KOPT-K1 (cell line): ENCODE data around the gene VASH1.

ENCODE experiments used
- H3K27ac ChIP-seq: fragments of 200-600 bp; sonication (generic); 2 replicates; pipeline ENCODE4 v1.5.1; 2016; ENCODE audit warnings: antibody characterized with exemption, mild to moderate bottlenecking, low read depth, low read length; ENCODE audit not compliant: poor library complexity, severe bottlenecking
- H3K36me3 ChIP-seq: fragments of 200-600 bp; sonication (generic); 2 replicates; pipeline ENCODE4 v1.5.1; 2017; ENCODE audit warnings: antibody characterized with exemption, mild to moderate bottlenecking, low read length, moderate library complexity; ENCODE audit not compliant: insufficient read depth
- H3K9me3 ChIP-seq: fragments of 200-600 bp; sonication (generic); 2 replicates; pipeline ENCODE4 v1.5.1; 2017; ENCODE audit warnings: antibody characterized with exemption, low read length, mild to moderate bottlenecking; ENCODE audit not compliant: insufficient read depth, poor library complexity, severe bottlenecking

Gene VASH1

DNA sequence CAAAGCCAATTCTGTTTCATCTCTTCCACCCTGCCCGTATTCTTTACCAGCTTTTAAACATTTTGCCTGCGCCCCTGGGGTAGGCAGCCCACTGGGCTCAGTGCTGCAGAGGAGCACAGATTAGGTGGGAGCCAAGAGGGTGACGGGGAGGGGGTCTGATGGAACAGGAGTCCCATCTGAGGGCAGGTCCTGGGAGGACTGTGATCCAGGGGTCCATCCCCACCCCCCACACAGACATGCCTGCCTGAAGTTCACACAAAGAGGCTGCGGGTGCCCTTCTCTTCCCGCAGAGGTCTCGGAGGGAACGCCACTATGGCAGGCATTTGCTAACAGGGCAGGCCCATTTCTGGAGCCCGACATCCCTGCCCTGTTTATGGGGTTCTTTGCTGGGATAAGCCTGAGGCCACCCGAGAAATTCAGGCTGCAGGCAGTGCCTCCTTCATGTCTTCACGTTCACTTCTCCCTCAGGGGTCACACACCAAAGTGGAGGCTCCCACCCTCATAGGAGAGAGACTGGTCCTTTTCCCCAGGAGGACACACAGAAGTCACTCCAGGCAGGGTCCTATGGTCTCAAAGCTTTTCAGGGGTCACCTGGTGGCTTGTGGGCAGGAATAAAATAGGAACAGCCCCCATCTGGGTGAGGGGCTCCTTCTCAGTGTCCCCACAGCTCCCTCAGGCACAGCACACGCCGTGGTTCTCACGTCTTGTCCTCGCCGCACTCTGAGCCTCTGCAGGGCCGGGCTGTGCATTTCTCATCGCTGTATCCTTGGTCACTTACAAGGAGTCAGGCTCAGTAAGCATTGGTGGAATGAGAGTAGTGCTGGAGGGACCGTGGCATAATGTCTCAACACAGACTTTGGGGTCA is 12.9 kb downstream of the VASH1 start:
- Histone ChIP-seq H3K36me3 (no peaks in the 10 kb centered on the region), H3K27ac (no peak overlapping the region), H3K9me3 (no peaks in the 10 kb centered on the region)

DNA sequence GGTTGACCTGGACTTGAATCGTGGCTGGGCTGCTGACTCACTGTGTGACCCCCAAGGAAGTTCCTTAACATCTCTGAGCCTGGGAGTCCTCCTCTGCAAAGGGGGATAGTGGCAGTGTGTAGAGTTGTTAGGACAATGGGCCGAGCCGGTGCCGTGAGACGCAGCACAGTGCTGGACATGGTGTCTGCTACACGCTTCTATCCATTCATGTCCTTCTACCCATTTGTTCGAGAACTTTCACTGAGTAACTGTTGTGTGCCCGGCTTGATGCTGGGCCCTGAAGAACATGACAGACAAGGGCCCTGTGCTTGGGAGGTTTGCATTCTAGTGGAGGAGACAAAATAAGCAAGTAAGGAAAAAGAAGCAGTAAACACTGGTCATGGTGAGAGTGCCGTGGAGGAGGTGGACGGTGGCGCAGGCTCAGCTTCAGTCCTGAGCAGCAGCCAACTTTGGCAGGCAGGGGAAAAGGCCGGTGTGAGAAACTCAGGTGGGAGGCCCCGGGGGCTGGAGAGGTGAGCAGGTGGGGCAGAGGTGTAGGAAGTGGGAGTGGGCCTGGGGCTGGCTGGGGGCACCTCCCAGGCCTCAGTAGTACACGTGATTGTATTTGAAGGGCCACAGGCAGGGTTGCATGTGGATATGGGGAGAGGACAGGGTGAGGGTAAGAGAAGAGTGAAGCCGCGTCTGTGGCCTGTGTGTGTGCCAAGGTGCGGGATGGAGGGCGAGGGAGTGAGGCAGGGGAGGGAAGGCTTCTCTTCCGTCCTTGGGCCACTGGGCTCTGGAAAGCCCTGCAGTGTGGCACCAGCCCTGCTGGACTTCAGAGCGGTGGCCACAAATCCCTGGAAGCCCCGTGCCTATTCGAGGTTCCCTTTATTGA is 13.8 kb downstream of the VASH1 start:
- Histone ChIP-seq H3K27ac (no peak overlapping the region), H3K36me3 (no peaks in the 10 kb centered on the region), H3K9me3 (no peaks in the 10 kb centered on the region)

DNA sequence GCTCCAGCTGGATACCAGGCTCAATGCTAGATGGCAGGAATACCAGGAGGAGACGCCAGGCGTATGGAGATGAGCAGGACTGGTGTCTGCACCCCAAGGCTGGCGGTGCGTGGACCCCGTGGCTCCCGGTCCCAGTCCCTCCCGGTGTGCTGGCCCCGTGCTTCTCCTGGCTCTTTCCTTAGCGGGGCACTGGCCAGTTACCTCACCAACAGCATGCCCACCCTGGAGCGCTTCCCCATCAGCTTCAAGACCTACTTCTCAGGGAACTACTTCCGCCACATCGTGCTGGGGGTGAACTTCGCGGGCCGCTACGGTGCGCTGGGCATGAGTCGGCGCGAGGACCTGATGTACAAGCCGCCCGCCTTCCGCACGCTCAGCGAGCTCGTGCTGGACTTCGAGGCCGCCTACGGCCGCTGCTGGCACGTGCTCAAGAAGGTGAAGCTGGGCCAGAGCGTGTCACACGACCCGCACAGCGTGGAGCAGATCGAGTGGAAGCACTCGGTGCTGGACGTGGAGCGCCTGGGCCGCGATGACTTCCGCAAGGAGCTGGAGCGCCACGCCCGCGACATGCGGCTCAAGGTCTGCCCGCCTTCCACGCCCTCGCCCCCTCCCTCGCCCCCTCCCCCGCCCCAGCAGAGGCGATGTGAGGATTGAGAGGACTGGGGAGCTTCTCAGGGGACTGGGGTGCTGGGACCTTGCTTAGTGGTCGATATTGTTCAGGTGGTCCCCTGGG is 14.6 kb downstream of the VASH1 start:
- H3K27ac ChIP-seq: no peak overlapping the region
- no peaks in the 10 kb centered on the region for H3K9me3 ChIP-seq
- no peaks in the 10 kb centered on the region for H3K36me3 ChIP-seq

DNA sequence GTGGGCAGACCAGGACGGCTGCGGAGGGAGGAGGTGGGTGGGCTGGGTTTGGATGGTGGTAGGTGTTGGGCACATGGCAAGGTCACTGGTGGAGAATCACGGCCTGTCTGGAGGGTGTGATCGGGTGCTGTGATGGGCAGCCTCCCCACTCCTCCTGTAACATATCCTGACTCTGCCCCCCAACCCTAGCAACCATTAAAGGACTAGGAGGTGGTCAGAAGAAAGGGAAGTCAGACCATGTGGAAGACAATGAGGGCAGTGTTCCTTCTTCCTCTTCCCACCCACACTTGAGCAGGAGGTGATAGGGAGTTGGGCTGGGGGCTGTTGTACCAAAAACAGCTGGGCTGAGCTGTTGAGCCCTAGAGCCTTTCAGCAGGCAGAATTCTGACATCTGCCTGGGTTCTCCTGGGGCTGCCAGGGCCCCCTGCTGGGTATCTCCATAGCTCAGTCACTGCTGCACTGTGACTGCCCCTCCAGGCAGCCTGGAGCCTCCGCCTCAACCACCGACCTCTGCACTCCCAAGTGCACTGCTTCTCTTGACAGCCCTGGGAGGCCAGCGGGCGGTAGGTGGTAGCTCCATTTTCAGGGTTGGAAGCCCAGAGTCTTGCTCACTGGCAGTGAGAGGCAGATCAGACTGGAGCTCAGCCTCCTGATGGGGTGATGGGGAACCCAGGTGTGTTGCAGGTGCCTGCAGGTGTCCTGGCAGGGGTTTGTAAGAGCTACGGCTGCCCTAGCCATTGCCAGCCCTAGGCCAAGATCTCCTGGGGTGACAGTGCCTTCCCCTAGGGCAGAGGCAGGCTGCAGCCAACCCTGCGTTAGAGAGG is 15.4 kb downstream of the VASH1 start:
- Histone ChIP-seq H3K36me3 (peaks cover 5% of the 10 kb centered on the region; the same call in 1 of the 2 replicates), H3K27ac (no peak overlapping the region), H3K9me3 (no peaks in the 10 kb centered on the region)

DNA sequence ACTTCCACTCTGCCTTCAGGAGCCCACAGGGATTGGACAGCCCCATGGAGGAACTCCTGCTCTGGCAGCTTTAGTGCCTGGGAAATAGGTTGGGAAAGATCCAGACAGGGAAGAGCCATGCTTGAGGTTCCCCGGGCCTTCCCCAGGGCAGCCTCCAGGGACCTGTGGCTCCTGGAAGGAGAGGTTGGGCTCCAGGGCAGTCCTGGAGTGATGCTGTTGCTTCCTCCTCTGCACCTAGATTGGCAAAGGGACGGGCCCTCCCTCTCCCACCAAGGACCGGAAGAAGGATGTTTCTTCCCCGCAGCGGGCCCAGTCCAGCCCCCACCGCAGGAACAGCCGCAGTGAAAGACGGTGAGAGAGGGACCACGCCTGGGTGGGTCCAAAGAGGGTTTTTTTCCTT is 16.5 kb downstream of the VASH1 start:
- Histone ChIP-seq H3K36me3 (peaks cover 11% of the 10 kb centered on the region; the same call in 1 of the 2 replicates), H3K9me3 (no peaks in the 10 kb centered on the region), H3K27ac (no peak overlapping the region)

DNA sequence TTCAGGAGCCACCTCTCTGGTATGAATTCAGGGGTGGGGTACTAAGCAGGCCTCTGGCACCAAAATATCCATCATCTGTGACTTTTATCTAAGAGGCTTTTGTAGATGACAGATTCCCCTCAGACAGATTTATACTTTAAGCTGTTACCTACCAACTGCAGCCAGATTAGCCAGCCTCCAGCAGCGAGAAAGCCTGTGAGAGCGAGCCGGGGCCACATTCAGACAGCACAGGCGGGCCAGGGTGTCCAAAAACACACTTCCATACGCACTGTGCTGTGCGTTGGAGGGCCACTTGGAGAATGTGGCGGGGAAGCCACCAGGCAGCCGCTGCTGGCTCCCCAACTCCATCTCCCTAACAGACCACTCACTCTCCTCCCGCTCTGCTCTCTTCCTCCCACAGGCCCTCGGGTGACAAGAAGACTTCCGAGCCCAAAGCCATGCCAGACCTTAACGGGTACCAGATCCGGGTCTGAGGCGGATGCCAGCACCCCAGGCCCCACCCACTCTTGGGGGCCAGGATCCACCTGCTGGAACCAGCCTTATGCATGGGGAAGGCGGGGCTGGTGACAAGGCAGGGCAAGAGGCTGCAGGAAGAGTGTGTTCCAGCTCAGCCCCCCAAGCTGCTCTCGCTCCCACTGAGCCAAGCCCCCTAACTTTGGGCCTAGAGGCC is 17.4 kb downstream of the VASH1 start:
- peaks cover 11% of the 10 kb centered on the region; the same call in 1 of the 2 replicates for H3K36me3 ChIP-seq
- H3K27ac ChIP-seq: no peak overlapping the region
- no peaks in the 10 kb centered on the region for H3K9me3 ChIP-seq

DNA sequence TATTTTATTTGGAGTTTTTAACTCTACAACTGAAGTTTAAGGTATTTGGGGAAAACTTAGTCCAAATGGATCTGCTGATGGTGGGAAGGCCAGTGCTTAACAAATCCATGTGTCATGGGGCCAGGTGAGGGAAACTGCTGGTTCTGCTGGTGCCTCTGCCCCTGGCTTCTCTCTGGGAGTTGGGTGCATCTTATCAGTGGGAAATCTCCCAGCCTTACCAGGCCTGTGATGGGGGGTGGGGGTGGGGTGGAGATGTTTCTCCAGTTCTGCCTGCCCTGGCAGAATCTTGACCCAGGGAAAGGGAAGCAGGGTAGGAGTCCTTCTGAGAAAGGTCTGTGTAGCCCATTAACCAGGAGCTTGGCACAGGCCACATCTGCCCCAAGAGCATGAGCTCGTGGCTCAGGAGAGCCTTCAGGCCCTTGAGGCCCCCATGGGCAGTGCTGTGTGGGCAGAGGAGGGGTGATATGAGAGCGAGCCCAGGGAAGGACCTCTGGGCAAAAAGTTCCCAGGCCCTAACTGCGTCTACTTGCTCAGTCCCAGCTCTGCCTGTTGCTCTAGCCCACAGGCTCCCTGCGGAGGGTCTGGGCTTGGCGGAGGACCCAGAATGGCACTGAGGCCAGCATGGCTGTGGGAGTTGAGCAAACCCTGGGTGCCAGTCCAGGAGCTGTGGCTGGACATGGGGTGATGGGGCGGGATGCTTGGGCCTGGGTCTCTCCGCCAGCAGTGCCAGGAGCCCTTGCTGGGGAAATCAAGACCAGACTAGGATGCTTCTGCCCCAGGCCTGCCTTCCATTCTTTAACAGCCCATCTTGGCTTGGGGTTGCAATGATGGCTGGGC is 18.2 kb downstream of the VASH1 start:
- Histone ChIP-seq H3K36me3 (peaks cover 11% of the 10 kb centered on the region; the same call in 1 of the 2 replicates), H3K9me3 (no peaks in the 10 kb centered on the region), H3K27ac (no peak overlapping the region)

DNA sequence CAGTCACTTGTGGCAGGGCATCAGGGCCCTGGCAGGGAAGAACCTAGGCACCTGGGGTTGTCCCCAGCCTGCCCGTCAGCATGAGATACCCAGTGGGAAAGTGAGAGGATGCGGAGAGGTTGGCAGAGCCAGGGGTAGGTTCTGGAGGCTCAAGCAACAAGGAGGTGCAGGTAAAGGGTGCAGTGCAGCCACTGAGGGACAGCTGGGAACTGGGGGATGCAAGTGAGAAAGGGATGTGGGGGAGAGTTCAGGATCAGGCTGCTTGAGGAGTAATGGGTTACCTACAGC is 18.7 kb downstream of the VASH1 start:
- H3K27ac ChIP-seq: no peak overlapping the region
- peaks cover 11% of the 10 kb centered on the region; the same call in 1 of the 2 replicates for H3K36me3 ChIP-seq
- no peaks in the 10 kb centered on the region for H3K9me3 ChIP-seq

DNA sequence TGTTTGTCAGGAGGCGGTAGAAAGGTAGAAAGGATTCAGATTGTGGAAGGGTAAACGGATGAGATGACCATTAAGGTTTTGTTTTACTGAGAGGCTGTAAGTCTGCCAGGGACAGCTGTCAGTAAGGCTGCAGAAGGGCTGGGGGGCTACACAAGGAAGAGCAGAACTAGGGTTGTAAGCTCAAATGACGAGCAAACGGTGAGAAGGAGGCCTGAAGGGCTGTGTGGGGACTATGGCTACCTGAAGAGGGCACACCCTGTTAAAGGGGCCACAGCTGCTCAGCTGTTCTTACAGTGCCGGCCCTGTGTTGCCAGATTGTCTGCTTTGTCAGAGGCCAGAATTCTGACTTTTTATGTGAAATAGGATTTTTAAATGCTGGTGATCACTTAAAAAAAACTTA is 19.1 kb downstream of the VASH1 start:
- Histone ChIP-seq H3K27ac (no peak overlapping the region), H3K36me3 (peaks cover 11% of the 10 kb centered on the region; the same call in 1 of the 2 replicates), H3K9me3 (no peaks in the 10 kb centered on the region)

DNA sequence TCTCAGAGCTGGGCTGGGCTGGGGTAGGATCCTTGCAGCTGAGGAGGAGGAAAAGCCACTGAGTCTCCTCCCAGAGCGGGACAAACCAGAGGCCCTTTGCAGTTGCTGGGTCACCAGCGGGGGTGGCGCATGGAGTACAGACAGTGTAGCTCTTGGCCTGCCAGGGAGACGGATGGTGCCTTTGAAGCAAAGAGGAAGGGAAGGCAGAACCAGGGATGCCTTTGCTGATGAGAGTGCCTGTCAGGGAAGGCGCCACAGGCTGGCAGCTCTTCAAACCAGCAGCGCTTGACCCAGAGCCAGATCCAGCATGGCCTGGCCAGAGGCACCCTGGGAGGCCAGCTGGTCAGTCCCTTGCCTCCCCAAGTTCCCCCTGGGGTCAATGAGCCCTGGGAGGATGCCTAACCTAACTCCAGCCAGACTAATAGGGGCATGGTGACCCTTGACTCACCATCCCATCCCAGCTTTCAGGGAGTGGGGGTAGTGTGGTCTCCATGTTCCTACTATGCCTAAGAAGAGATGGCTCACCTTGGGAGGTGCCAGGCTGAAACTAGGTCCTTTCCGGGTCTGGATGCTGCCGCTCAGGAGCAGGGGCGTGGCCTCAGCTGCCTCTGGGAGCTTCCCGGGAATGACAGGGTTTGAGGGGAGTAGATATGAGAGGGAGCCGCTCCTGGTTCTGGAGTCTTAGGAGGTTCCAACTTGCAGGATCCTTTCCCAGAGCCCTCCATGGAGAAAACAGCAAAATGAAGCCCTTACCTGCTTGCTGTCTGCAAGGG is 19.8 kb downstream of the VASH1 start:
- Histone ChIP-seq H3K36me3 (peaks cover 16% of the 10 kb centered on the region), H3K27ac (no peak overlapping the region), H3K9me3 (no peaks in the 10 kb centered on the region)

DNA sequence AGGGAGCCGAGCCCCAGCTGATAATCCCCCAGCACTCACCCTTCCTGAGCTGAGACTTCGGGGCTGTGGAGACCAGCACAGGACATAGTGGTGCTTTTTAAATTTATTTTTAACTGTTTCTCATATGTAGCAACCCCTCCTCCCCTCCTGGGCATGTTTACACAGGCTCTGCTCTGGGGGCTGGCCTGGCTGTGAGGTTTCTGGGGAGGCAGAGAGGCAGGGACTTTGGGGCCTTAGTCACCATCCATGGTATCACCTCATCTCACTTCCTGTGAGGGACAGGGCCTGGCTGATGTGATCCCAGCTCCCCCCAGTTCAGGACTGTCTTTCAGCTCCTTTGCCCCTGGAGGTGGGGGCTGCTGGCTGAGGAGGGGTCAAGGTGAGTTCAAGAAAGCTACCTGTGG is 20.4 kb downstream of the VASH1 start:
- Histone ChIP-seq H3K36me3 (peaks cover 16% of the 10 kb centered on the region), H3K27ac (no peak overlapping the region)

DNA sequence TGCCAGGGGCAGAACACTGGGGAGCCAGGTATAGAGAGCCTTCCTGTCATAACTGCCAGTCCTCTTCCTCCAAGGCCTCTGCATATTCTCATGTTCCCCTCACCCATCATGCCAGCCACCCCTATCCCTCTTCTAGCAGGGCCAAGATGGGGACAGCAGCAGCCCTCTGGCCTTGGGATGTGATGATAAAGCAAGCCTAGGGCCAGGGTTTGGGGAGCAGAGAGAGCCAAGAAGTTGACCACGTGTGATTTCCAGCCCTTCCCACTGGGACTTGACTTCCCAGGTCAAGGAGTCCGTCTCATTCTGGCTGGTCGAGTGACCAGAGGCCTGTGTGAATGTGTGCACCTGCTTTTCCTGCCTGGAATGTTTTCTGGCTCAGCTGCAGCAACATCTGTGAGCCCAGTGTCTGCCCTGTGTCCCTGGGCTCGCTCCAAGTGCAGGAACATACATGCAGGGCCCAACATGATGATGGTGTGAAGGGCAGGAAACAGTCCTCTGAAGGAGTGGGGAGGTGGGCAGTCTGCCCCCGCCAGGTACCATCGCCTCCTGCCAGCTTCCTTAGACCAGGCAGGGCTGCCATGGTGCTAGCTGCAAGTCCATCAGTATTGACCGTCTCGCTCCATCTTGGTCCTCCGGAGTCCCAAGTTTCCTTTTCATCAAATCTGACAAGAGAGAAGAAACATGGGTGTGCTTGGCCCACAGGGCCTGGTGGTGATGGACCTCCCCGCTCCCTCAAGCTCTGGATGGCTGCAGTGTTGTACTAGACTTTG is 21.0 kb downstream of the VASH1 start:
- Histone ChIP-seq H3K9me3 (no peaks in the 10 kb centered on the region), H3K36me3 (peaks cover 18% of the 10 kb centered on the region), H3K27ac (no peak overlapping the region)

More for the DNA sequence above, 20.4 kb downstream of the VASH1 start:
- H3K9me3 ChIP-seq: no peaks in the 10 kb centered on the region
